NCI-H82 treated with DMSO at 0.1 percent for 48 hours (cell line): ENCODE results near the gene PERM1.
"Not testable (repeated sequence)": the region's sequence is repeated elsewhere in the genome, so short reads cannot be mapped to it uniquely, and the experiment has no call there.

ENCODE experiments used
- DNase-seq: peaks from one replicate; lab custom pipeline; 2025; ENCODE audit not compliant: unreplicated experiment; lab: John Stamatoyannopoulos, UW

Gene PERM1

GRCh38 chr1:1017397-1018320, 35.8 kb upstream of the PERM1 start:
- DNase-seq, result not testable (repeated sequence)

- DNase-seq, result no peak
Observed at GRCh38 chr1:1014799-1015681, 33.1 kb upstream of the PERM1 start.

GRCh38 chr1:1013922-1014648, 32.2 kb upstream of the PERM1 start:
- no peak for DNase-seq

GRCh38 chr1:1013105-1013921, 31.4 kb upstream of the PERM1 start, which contains the start of gene ISG15:
ISG15 (plus strand) TSS chr1:1013497; CDS start chr1:1013574, 77 bp downstream.
- no peak for DNase-seq

DNA sequence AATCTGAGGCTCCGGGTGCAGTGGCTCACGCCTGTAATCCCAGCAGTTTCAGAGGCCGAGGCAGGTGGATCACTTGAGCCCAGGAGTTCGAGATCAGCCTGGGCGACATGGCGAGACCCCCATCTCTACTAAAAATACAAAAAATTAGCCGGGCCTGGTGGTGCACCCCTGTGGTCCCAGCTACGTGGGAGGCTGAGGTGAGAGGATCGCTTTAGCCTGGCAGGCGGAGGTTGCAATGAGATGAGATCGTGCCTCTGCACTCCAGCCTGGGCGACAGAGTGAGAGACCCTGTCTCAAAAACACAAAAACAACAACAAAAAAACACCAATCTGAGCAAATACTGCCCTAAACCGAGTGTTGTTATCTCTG, 30.8 kb upstream of the PERM1 start:
- DNase-seq, result not testable (repeated sequence)

- no peak for DNase-seq
Observed at GRCh38 chr1:1011396-1011949, 29.6 kb upstream of the PERM1 start.

GRCh38 chr1:1010131-1010530, 28.2 kb upstream of the PERM1 start:
- DNase-seq, result not testable (repeated sequence)

GRCh38 chr1:1006305-1007159, 24.6 kb upstream of the PERM1 start:
- no peak for DNase-seq

DNA sequence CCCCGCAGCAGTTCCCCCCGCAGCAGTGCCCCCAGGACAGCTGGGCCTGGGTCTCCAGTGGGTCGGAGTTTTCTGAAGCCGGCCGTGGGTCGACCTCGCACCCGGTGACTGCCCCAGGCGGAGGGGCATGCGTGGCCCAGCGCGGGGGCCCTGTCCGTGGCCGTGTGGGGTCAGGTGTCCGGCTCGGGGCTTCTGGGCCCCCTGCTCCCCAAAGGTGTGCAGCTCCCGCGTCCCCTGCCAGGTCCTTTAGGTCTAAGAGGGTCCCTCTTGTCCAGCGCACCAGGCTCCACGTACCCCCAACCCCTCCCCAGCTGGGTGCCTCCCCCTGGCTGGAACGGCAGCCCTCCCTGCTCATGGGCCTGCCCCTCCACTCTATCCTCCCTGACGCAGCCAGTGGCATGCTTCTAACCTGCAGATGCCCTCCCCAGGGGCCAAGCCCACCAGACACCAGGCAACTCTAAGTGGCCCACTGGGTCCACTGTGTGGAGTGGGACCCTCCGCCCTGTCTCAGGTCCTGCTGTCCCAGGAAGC, 23.9 kb upstream of the PERM1 start:
- DNase-seq, result no peak

GRCh38 chr1:1004780-1005697, 23.1 kb upstream of the PERM1 start:
- no peak for DNase-seq

DNA sequence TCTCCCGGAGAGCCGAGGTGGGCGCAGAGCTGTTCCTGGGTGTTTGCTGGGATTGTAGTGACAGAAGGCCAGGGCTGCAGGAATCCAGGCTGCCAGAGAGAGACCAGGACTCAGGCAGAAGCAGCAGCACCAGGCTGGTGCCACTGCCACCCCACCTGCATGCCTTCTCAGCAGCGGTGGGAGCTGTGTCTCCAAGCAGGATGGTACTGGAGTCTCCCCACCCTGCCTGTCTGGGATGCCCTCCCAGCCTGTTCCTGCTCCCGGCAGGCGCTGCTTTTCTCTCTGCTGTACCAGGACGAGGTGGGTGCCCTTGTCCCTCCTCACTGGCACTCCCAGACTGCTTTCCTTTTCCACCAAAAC, 22.5 kb upstream of the PERM1 start:
- no peak for DNase-seq

DNA sequence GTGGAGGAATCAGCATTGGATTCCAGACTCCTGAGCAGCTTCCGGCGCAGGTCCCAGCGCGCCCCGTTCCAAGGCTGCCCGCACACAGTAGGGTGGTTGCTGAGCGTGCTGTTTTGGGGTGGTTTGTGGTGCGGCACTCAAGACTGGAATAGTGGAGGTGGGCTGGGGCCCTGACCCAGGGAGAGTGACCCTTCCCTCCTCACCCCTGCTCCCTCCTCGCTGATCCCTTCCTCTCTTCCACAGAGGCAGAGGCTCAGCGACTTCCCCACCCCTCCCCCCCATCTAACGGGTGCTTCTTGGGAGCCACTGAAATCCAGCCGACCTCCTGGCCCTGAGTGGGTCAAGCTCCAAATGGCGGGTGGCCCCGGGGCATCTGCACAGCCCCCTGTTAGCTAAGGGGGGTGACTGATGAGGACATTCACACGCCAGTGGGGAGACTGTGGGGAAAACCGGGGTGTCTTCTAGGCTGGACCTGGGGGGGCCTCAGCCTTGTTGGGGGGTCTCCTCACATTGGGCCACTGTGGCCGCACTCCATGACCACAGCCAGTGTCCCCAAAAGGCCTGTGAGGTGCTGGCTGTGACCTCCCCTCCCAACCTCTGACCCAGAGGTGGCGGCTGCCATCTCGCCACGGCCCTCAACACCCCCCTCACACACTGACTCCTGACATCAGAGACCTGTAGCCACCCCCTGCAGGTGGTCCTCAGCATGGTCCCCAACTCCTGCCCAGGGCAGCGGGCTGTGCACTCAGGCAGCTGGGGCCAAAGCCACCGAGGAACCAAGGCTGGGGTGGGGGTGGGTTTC, 21.9 kb upstream of the PERM1 start:
- no peak for DNase-seq

DNA sequence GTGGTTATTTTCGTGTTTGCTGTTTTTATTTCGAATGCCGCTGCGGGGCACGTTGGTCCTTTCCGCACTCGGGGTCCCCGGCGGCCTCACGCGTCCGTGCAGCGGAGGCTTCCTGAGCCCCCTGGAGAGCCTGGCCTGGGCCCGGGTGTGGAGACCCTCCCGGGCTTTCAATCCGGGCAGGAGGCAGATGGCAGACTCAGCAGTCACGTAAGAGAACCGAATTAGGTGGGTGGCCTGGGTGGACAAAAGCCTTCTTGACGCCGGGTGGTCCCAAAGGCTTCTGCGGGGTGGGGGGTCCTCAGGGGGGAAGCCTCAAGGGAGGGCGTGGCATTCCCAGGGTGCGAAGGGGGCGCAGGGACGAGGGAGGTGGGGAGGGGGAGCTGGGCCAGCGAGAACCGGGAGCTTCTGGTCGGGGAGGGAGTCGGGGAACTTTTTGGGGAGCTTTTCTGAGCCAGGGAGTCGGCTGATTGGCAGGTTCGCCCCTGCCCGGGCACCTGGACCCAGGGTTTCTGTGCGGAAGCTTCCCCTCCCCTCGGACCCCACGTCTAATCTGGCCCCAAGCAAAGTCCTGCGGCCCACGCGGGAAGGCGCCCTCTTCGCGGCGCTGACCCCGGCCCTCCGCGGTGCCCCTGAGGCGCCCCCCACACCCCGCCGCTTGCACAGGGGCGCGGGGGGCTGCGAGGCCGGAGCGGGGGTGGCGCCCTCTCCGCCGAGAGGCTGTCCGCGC, 19.3 kb upstream of the PERM1 start:
- DNase-seq, result no peak

- no peak for DNase-seq
Observed at GRCh38 chr1:1000357-1001056, 18.6 kb upstream of the PERM1 start.

- peak; percentile 45 for DNase-seq
Observed at GRCh38 chr1:999725-1000356, 17.9 kb upstream of the PERM1 start, which contains the start of gene HES4. HES4 (minus strand) TSS chr1:1000097; CDS start chr1:999973, 124 bp downstream.
